Neuronal stem cell (in vitro differentiated cells): ENCODE measurements around the gene PSTPIP2.

Experiments used
- DNase-seq: peaks from one replicate; pipeline ENCODE4 v3.0.0-alpha.2; 2013; ENCODE audit warnings: low spot score
- H2AFZ ChIP-seq: one replicate; pipeline ENCODE4 v1.6.1; 2013; ENCODE audit warnings: mild to moderate bottlenecking, low read length, inconsistent platforms
- H2AK5ac ChIP-seq: 2 replicates; pipeline ENCODE4 v1.6.1; 2013; ENCODE audit warnings: low read depth, mild to moderate bottlenecking, inconsistent platforms, low read length, moderate library complexity, mixed read lengths
- H2BK120ac ChIP-seq: 2 replicates; pipeline ENCODE4 v1.6.1; 2013; ENCODE audit warnings: low read depth, mild to moderate bottlenecking, inconsistent platforms, low read length, moderate library complexity, mixed read lengths
- H2BK12ac ChIP-seq: one replicate; pipeline ENCODE4 v1.6.1; 2013; ENCODE audit warnings: low read length, inconsistent platforms
- H2BK15ac ChIP-seq: 2 replicates; pipeline ENCODE4 v1.6.1; 2013; ENCODE audit warnings: mild to moderate bottlenecking, low read length, inconsistent platforms, mixed read lengths
- H2BK5ac ChIP-seq: one replicate; pipeline ENCODE4 v1.6.1; 2013; ENCODE audit warnings: inconsistent platforms, mild to moderate bottlenecking, low read length, moderate library complexity
- H3K14ac ChIP-seq: one replicate; pipeline ENCODE4 v1.6.1; 2013; ENCODE audit warnings: low read length, inconsistent platforms
- H3K18ac ChIP-seq: 2 replicates; pipeline ENCODE4 v1.6.1; 2013; ENCODE audit warnings: low read length, inconsistent platforms
- H3K23ac ChIP-seq: 2 replicates; pipeline ENCODE4 v1.6.1; 2013; ENCODE audit warnings: low read depth, mild to moderate bottlenecking, mixed read lengths, low read length, inconsistent platforms; ENCODE audit not compliant: poor library complexity
- H3K27ac ChIP-seq: replicated peaks from 3 replicates; pipeline ENCODE4 v1.5.1; 2013; ENCODE audit warnings: low read length, inconsistent platforms
- H3K27me3 ChIP-seq, 3 experiments: 2 replicates each; pipeline ENCODE4 v1.6.1; 2013; ENCODE audit warnings: low read length in 3 of 3, mild to moderate bottlenecking in 2 of 3, inconsistent platforms in 1 of 3, low read depth in 1 of 3, mixed read lengths in 1 of 3, moderate library complexity in 1 of 3; ENCODE audit not compliant: control insufficient read depth in 3 of 3, insufficient read depth in 3 of 3
- H3K36me3 ChIP-seq, 2 donors: replicated peaks in 1 of 2; 2 replicates each; pipeline ENCODE4 v1.6.1; 2013; ENCODE audit warnings: low read length in 2 of 2; ENCODE audit not compliant: control insufficient read depth in 2 of 2, insufficient read depth in 2 of 2
- H3K4ac ChIP-seq: 2 replicates; pipeline ENCODE4 v1.6.1; 2013; ENCODE audit warnings: inconsistent platforms, mild to moderate bottlenecking, low read length, moderate library complexity
- H3K4me1 ChIP-seq, 2 donors: 1 replicate in 1 of 2; 2 replicates in 1 of 2; pipeline ENCODE4 v1.6.1; 2013; ENCODE audit warnings: low read length in 2 of 2, low read depth in 1 of 2; ENCODE audit not compliant: control insufficient read depth in 2 of 2, insufficient read depth in 1 of 2
- H3K4me2 ChIP-seq: one replicate; pipeline ENCODE4 v1.6.1; 2013; ENCODE audit warnings: mild to moderate bottlenecking, low read length, inconsistent platforms; ENCODE audit not compliant: insufficient read depth, poor library complexity, severe bottlenecking
- H3K4me3 ChIP-seq, 2 donors: 2 replicates each; pipeline ENCODE4 v1.5.1; 2013; ENCODE audit warnings: low read length in 2 of 2, mild to moderate bottlenecking in 2 of 2, inconsistent platforms in 1 of 2, moderate library complexity in 1 of 2
- H3K79me1 ChIP-seq: one replicate; pipeline ENCODE4 v1.6.1; 2013; ENCODE audit warnings: low read depth, mild to moderate bottlenecking, inconsistent platforms, low read length, moderate library complexity
- H3K9ac ChIP-seq: one replicate; pipeline ENCODE4 v1.6.1; 2013; ENCODE audit warnings: mild to moderate bottlenecking, low read depth, low read length, inconsistent platforms; ENCODE audit not compliant: poor library complexity
- H3K9me3 ChIP-seq, 2 donors: replicated peaks in 1 of 2; 2 replicates each; pipeline versions ENCODE3 to v1.6.1; 2013; ENCODE audit warnings: low read length in 2 of 2, mild to moderate bottlenecking in 2 of 2, inconsistent platforms in 1 of 2, low read depth in 1 of 2, mixed read lengths in 1 of 2, moderate library complexity in 1 of 2; ENCODE audit not compliant: control insufficient read depth in 2 of 2, insufficient read depth in 1 of 2
- H4K8ac ChIP-seq: one replicate; pipeline ENCODE4 v1.6.1; 2013; ENCODE audit warnings: low read depth, mild to moderate bottlenecking, inconsistent platforms, low read length, moderate library complexity
- H4K91ac ChIP-seq: one replicate; pipeline ENCODE4 v1.6.1; 2013; ENCODE audit warnings: low read length, low read depth, mild to moderate bottlenecking, inconsistent platforms; ENCODE audit not compliant: poor library complexity
- WGBS, 2 donors: extraction: QIAGEN DNeasy Blood & Tissue Kit; methylation state at CpG; one replicate each; pipeline ENCODE4 v1.1.7; 2013; ENCODE audit warnings: missing lambda C conversion rate in 2 of 2, mixed read lengths in 1 of 2; ENCODE audit not compliant: insufficient read length in 2 of 2, insufficient replicate concordance in 1 of 2; ENCODE audit errors: extremely low coverage in 2 of 2; 5-methylcytosine and 5-hydroxymethylcytosine counted together

The PSTPIP2 gene

GRCh38 chr18:46104128-46104911 lies 32.3 kb upstream of the PSTPIP2 start, which contains the start of gene HAUS1:
TSS of gene HAUS1 (plus strand) at chr18:46104385. CDS start at chr18:46104412, 27 bp downstream.
- H3K9ac ChIP-seq, result peak within 1 kb of the TSS; percentile 93
- H3K4me3 ChIP-seq, result peak within 1 kb of the TSS; percentile 87 to 94
- no peak within 1 kb of the TSS for H2BK12ac ChIP-seq
- H3K23ac ChIP-seq, result peak within 1 kb of the TSS; percentile 17
- H2BK120ac ChIP-seq, result no peak within 1 kb of the TSS
- peak; percentile 81 for DNase-seq
- H3K27ac ChIP-seq, result peak within 1 kb of the TSS; percentile 76
- no peak within 1 kb of the TSS for H2BK15ac ChIP-seq
- no peak within 1 kb of the TSS for H4K91ac ChIP-seq
- H3K9me3 ChIP-seq, result no peaks in the 10 kb centered on the region
- no peaks in the 10 kb centered on the region for H3K79me1 ChIP-seq
- H3K4ac ChIP-seq, result no peak within 1 kb of the TSS
- peak within 1 kb of the TSS; percentile 60 for H3K4me2 ChIP-seq
- H4K8ac ChIP-seq, result no peak within 1 kb of the TSS
- H3K14ac ChIP-seq, result no peak within 1 kb of the TSS
- no peaks in the 10 kb centered on the region for H3K27me3 ChIP-seq
- H3K36me3 ChIP-seq, result peaks cover 3 to 36% of the 10 kb centered on the region in 2 donors
- no peak within 1 kb of the TSS for H2AK5ac ChIP-seq
- peak within 1 kb of the TSS; percentile 62 for H2BK5ac ChIP-seq
- no CpG with 5 or more reads among the region's 57 CpGs for WGBS, 2 donors
- H2AFZ ChIP-seq, result peak within 1 kb of the TSS; percentile 95
- H3K18ac ChIP-seq, result peak within 1 kb of the TSS; percentile 98
- peaks cover 0 to 2% of the 10 kb centered on the region in 2 donors for H3K4me1 ChIP-seq

DNA sequence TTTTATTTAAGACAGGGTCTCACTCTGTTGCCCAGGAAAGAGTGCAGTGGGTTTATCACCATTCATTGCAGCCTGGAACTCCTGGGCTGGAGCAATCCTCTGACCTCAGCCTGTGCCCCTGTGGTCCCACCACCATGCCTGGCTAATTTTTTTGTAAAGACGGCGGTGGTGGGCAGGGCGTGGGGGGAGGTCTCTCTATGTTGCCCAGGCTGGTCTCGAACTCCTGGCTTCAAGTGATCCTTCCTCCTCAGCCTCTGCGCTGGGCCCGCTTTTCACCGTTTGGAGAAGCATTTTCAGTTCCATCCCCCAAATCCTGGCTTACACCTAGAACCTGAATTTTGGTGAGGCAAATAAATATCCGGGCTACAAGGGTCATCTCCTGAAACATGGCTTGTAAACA lies 27.4 kb upstream of the PSTPIP2 start:
- Histone ChIP-seq H3K27me3 (no peaks in the 10 kb centered on the region), H3K9ac (no peak overlapping the region)
- no CpG with 5 or more reads among the region's 8 CpGs for WGBS, 2 donors

DNA sequence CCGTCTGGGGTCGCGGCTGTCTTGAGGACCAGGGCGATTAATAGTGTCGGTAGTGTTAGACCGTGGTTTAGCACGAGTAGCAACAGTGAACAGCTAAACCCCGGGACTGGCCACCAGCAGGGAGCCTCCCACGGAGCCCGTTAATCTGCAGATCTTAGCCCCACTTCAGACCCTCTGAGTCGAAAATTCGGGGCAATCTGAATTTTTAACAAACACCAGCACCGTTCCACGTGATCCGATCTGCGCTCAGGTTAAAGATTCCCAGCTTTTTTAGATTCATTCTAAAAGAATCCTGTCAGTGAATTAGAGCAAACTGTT lies 26.5 kb upstream of the PSTPIP2 start:
- Histone ChIP-seq H3K36me3 (peaks cover under 1 to 24% of the 10 kb centered on the region in 2 donors), H2BK5ac (peak overlapping the region; percentile 72), H2BK120ac (no peak overlapping the region), H3K18ac (peak overlapping the region; percentile 59), H2AFZ (peak overlapping the region; percentile 95), H4K8ac (no peak overlapping the region), H3K23ac (no peak overlapping the region), H3K9ac (no peak overlapping the region), H3K79me1 (peaks cover 2% of the 10 kb centered on the region), H3K14ac (no peak overlapping the region), H3K4me2 (peak overlapping the region; percentile 54), H3K27ac (peak overlapping the region; percentile 81), H3K27me3 (no peaks in the 10 kb centered on the region), H2BK12ac (no peak overlapping the region), H4K91ac (no peak overlapping the region), H3K4me1 (peaks cover 3 to 6% of the 10 kb centered on the region in 2 donors), H3K4ac (no peak overlapping the region), H3K4me3 (peak overlapping the region in 1 of 2 donors; percentile 75), H2BK15ac (no peak overlapping the region), H2AK5ac (no peak overlapping the region), H3K9me3 (no peaks in the 10 kb centered on the region)
- DNase-seq, result no peak
- no CpG with 5 or more reads among the region's 16 CpGs for whole genome bisulfite sequencing, 2 donors

More for the DNA sequence above, 27.4 kb upstream of the PSTPIP2 start:
- H3K36me3 ChIP-seq, result peaks cover 0 to 16% of the 10 kb centered on the region in 2 donors
- H3K4ac ChIP-seq, result no peak overlapping the region
- no peak overlapping the region for H2AFZ ChIP-seq
- no peak overlapping the region for H3K18ac ChIP-seq
- no peak overlapping the region for H3K27ac ChIP-seq
- H3K9me3 ChIP-seq, result no peaks in the 10 kb centered on the region
- H2BK5ac ChIP-seq, result no peak overlapping the region
- no peak overlapping the region for H2BK15ac ChIP-seq
- H2AK5ac ChIP-seq, result no peak overlapping the region
- H4K91ac ChIP-seq, result no peak overlapping the region
- no peak overlapping the region for H4K8ac ChIP-seq
- H3K14ac ChIP-seq, result no peak overlapping the region
- H3K4me1 ChIP-seq, result peaks cover 3 to 6% of the 10 kb centered on the region in 2 donors
- peaks cover 2% of the 10 kb centered on the region for H3K79me1 ChIP-seq
- H2BK12ac ChIP-seq, result no peak overlapping the region
- no peak for DNase-seq
- no peak overlapping the region for H2BK120ac ChIP-seq
- H3K4me2 ChIP-seq, result no peak overlapping the region
- H3K23ac ChIP-seq, result no peak overlapping the region
- H3K4me3 ChIP-seq, result no peak overlapping the region

- no peak within 1 kb of the TSS for H4K91ac ChIP-seq
- H3K4ac ChIP-seq, result peak within 1 kb of the TSS; percentile 79
- peak within 1 kb of the TSS; percentile 98 for H3K9ac ChIP-seq
- H2BK15ac ChIP-seq, result peak within 1 kb of the TSS; percentile 28
- H2BK120ac ChIP-seq, result peak within 1 kb of the TSS; percentile 48
- H3K27me3 ChIP-seq, result no peaks in the 10 kb centered on the region
- no peak within 1 kb of the TSS for H2BK12ac ChIP-seq
- H3K79me1 ChIP-seq, result peaks cover 2% of the 10 kb centered on the region
- peaks cover 3 to 6% of the 10 kb centered on the region in 2 donors for H3K4me1 ChIP-seq
- peak within 1 kb of the TSS; percentile 98 for H3K23ac ChIP-seq
- peak within 1 kb of the TSS; percentile 83 for H4K8ac ChIP-seq
- no CpG with 5 or more reads among the region's 53 CpGs for WGBS, 2 donors
- H2BK5ac ChIP-seq, result peak within 1 kb of the TSS; percentile 72
- peaks cover 5 to 30% of the 10 kb centered on the region in 2 donors for H3K36me3 ChIP-seq
- no peak within 1 kb of the TSS for H3K14ac ChIP-seq
- DNase-seq, result peak; percentile 69
- H2AK5ac ChIP-seq, result peak within 1 kb of the TSS; percentile 15
- H3K4me3 ChIP-seq, result peak within 1 kb of the TSS; percentile 75 to 85
- peak within 1 kb of the TSS; percentile 84 for H3K27ac ChIP-seq
- H2AFZ ChIP-seq, result peak within 1 kb of the TSS; percentile 95
- H3K9me3 ChIP-seq, result no peaks in the 10 kb centered on the region
- H3K4me2 ChIP-seq, result peak within 1 kb of the TSS; percentile 61
- peak within 1 kb of the TSS; percentile 100 for H3K18ac ChIP-seq
Observed at GRCh38 chr18:46097801-46098615, 25.9 kb upstream of the PSTPIP2 start, which contains the start of gene ATP5F1A. TSS of gene ATP5F1A (minus strand) at chr18:46098296. CDS start at chr18:46098231, 65 bp downstream.
